ENCODE measurements around the gene SKI.

The SKI gene

GRCh38 chr1:2267051-2267830 lies 39.1 kb downstream of the SKI start:
- Histone ChIP-seq H3K27me3 (replicated peaks in 2 of 5; ENCODE audit: control insufficient read depth in 4 of 5, insufficient read depth in 5 of 5, low read length in 4 of 5) (no peaks in the 10 kb centered on the region), H3K9me3 (ENCODE audit: control extremely low read depth in 1 of 5, control insufficient read depth in 4 of 5, insufficient read depth in 2 of 5, low read depth in 1 of 5, low read length in 4 of 5) (no peaks in the 10 kb centered on the region), H3K4me1 (ENCODE audit: control extremely low read depth in 1 of 4, control insufficient read depth in 4 of 4, insufficient read depth in 4 of 4, low read length in 3 of 4) (peaks cover 0 to 19% (median 0%) of the 10 kb centered on the region in 4 experiments), H3K36me3 (ENCODE audit: control insufficient read depth in 4 of 4, insufficient read depth in 4 of 4, low read length in 3 of 4) (peaks cover 0 to 3% (median 0%) of the 10 kb centered on the region in 4 experiments), H3K27ac (ENCODE audit: insufficient read depth in 1 of 2, low read depth in 1 of 2, low read length in 2 of 2, poor library complexity in 1 of 2, severe bottlenecking in 2 of 2) (no peak overlapping the region), H3K4me3 (ENCODE audit: control insufficient read depth in 1 of 7, extremely low read depth in 1 of 7, insufficient read depth in 4 of 7, low read depth in 2 of 7, low read length in 6 of 7) (no peak overlapping the region)
- CTCF ChIA-PET = interaction anchor here (1.0 to 1.5 kb wide), 5 partner anchors 9 to 34 kb away, joined by 3 to 8 read pairs (median 5); no protein-coding TSS in a partner anchor
- DNase-seq = no peak
- 94% methylated on average over 18 of the region's 30 CpGs for WGBS (ENCODE audit: insufficient coverage)
- POLR2A ChIA-PET = interaction anchor here (1.0 to 1.3 kb wide), 3 partner anchors 12 to 34 kb away, joined by 3 to 6 read pairs (median 4); no protein-coding TSS in a partner anchor

GRCh38 chr1:2267862-2268261 lies 39.7 kb downstream of the SKI start:
- Histone ChIP-seq H3K4me3 (ENCODE audit: control insufficient read depth in 1 of 7, extremely low read depth in 1 of 7, insufficient read depth in 4 of 7, low read depth in 2 of 7, low read length in 6 of 7) (no peak overlapping the region), H3K9me3 (ENCODE audit: control extremely low read depth in 1 of 5, control insufficient read depth in 4 of 5, insufficient read depth in 2 of 5, low read depth in 1 of 5, low read length in 4 of 5) (no peaks in the 10 kb centered on the region), H3K4me1 (ENCODE audit: control extremely low read depth in 1 of 4, control insufficient read depth in 4 of 4, insufficient read depth in 4 of 4, low read length in 3 of 4) (peaks cover 0 to 23% (median 0%) of the 10 kb centered on the region in 4 experiments), H3K27me3 (replicated peaks in 2 of 5; ENCODE audit: control insufficient read depth in 4 of 5, insufficient read depth in 5 of 5, low read length in 4 of 5) (no peaks in the 10 kb centered on the region), H3K36me3 (ENCODE audit: control insufficient read depth in 4 of 4, insufficient read depth in 4 of 4, low read length in 3 of 4) (peaks cover 0 to 3% (median 0%) of the 10 kb centered on the region in 4 experiments), H3K27ac (ENCODE audit: insufficient read depth in 1 of 2, low read depth in 1 of 2, low read length in 2 of 2, poor library complexity in 1 of 2, severe bottlenecking in 2 of 2) (no peak overlapping the region)
- no peak for DNase-seq
- WGBS (ENCODE audit: insufficient coverage) = 96% methylated on average over 10 of the region's 15 CpGs
- CTCF ChIA-PET = interaction anchor here (1.4 kb wide), 1 partner anchor 9 kb away, joined by 5 read pairs; no protein-coding TSS in a partner anchor
- POLR2A ChIA-PET = interaction anchor here (1.0 to 1.3 kb wide), 2 partner anchors 12 to 22 kb away, joined by 3 to 6 read pairs; no protein-coding TSS in a partner anchor

DNA sequence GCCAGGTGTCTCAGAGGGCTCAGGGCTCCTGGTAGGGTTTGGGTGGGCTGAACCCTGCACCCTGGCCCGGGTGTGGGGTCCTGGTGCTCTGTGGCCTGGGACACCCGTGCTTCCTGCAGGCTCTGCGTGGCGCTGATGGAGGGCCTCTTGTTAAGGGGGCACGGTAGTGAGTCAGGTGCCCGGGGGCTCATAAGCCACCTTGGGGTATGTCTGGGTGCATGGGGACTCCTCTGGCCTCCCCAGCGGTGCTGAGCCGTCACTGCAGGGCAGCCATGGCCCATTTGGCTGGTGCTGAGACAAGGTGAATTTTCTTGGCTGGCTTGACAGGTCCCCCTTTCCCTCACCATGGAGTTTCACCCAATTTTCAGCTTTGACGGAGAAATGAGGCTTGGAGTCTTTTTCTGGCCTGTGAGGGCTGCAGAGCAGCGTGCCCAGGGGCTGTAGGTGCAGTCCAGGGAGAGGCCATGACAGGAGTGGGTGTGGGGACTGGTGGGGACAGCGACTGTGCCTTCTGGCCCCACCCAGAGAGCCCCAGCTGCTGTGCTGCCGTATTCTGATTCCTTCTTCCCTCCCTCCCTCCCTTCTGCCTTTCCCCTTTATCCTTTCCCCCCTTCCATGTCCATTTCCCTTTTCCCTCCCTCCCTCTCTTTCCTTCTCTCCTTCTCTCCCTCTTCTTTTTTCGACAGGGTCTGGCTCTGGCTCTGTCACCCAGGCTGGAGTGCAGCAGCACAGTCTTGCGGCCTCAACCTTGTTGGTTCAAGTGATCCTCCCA lies 40.4 kb downstream of the SKI start:
- Histone ChIP-seq H3K27me3 (replicated peaks in 2 of 5; ENCODE audit: control insufficient read depth in 4 of 5, insufficient read depth in 5 of 5, low read length in 4 of 5) (no peaks in the 10 kb centered on the region), H3K4me1 (ENCODE audit: control extremely low read depth in 1 of 4, control insufficient read depth in 4 of 4, insufficient read depth in 4 of 4, low read length in 3 of 4) (peaks cover 0 to 23% (median 0%) of the 10 kb centered on the region in 4 experiments), H3K27ac (ENCODE audit: insufficient read depth in 1 of 2, low read depth in 1 of 2, low read length in 2 of 2, poor library complexity in 1 of 2, severe bottlenecking in 2 of 2) (no peak overlapping the region), H3K4me3 (ENCODE audit: control insufficient read depth in 1 of 7, extremely low read depth in 1 of 7, insufficient read depth in 4 of 7, low read depth in 2 of 7, low read length in 6 of 7) (no peak overlapping the region), H3K9me3 (ENCODE audit: control extremely low read depth in 1 of 5, control insufficient read depth in 4 of 5, insufficient read depth in 2 of 5, low read depth in 1 of 5, low read length in 4 of 5) (no peaks in the 10 kb centered on the region), H3K36me3 (ENCODE audit: control insufficient read depth in 4 of 4, insufficient read depth in 4 of 4, low read length in 3 of 4) (peaks cover 0 to 3% (median 0%) of the 10 kb centered on the region in 4 experiments)
- ChIA-PET POLR2A (interaction anchor here (1.3 kb wide), 1 partner anchor 13 kb away, joined by 6 read pairs; no protein-coding TSS in a partner anchor), CTCF (no interaction called here)
- DNase-seq = no peak
- WGBS (ENCODE audit: insufficient coverage) = 90% methylated on average over 11 of the region's 14 CpGs

DNA sequence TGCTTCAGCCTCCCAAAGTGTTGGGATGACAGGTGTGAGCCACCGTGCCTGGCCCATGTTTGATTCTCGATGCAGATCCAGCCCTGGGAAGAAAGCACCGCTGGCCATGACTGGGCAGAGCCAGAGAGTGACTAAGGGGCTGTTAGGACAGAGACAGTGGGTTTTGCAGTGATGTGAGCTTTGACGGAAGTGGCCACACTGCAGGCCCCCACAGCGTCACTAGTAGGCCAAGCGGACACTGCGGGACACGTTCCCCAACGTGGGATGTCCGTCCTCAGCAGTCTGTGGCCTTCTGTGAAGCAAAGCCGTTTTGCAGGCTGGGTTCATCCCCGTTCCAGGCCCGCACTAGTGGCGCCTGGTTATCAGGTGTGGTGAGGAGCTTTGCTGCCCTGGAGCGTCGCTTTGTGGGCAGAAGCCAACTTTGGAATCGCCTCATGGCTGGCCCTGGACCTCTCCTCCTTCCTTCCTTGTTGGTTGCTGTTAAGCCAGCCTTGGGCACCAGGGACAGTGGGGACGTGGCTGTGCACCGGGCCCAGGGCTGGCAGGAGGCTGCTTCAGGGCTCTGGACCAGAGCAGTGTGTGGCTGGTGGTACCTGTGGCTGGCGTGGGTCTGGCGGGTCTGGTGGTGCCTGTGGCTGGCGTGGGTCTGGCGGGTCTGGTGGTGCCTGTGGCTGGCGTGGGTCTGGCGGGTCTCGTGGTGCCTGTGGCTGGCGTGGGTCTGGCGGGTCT lies 41.2 kb downstream of the SKI start:
- ChIA-PET CTCF (no interaction called here), POLR2A (interaction anchor here (1.4 kb wide), 1 partner anchor 13 kb away, joined by 4 read pairs; no protein-coding TSS in a partner anchor)
- peaks cover 0 to 3% (median 0%) of the 10 kb centered on the region in 4 experiments for H3K36me3 ChIP-seq (ENCODE audit: control insufficient read depth in 4 of 4, insufficient read depth in 4 of 4, low read length in 3 of 4)
- H3K9me3 ChIP-seq (ENCODE audit: control extremely low read depth in 1 of 5, control insufficient read depth in 4 of 5, insufficient read depth in 2 of 5, low read depth in 1 of 5, low read length in 4 of 5) = no peaks in the 10 kb centered on the region
- peaks cover 0 to 26% (median 1%) of the 10 kb centered on the region in 4 experiments for H3K4me1 ChIP-seq (ENCODE audit: control extremely low read depth in 1 of 4, control insufficient read depth in 4 of 4, insufficient read depth in 4 of 4, low read length in 3 of 4)
- 98% methylated on average over 17 of the region's 28 CpGs for WGBS (ENCODE audit: insufficient coverage)
- H3K4me3 ChIP-seq (ENCODE audit: control insufficient read depth in 1 of 7, extremely low read depth in 1 of 7, insufficient read depth in 4 of 7, low read depth in 2 of 7, low read length in 6 of 7) = no peak overlapping the region
- DNase-seq = no peak
- no peak overlapping the region for H3K27ac ChIP-seq (ENCODE audit: insufficient read depth in 1 of 2, low read depth in 1 of 2, low read length in 2 of 2, poor library complexity in 1 of 2, severe bottlenecking in 2 of 2)
- no peaks in the 10 kb centered on the region for H3K27me3 ChIP-seq (replicated peaks in 2 of 5; ENCODE audit: control insufficient read depth in 4 of 5, insufficient read depth in 5 of 5, low read length in 4 of 5)

- Histone ChIP-seq H3K27me3 (replicated peaks in 2 of 5; ENCODE audit: control insufficient read depth in 4 of 5, insufficient read depth in 5 of 5, low read length in 4 of 5) (no peaks in the 10 kb centered on the region), H3K4me3 (ENCODE audit: control insufficient read depth in 1 of 7, extremely low read depth in 1 of 7, insufficient read depth in 4 of 7, low read depth in 2 of 7, low read length in 6 of 7) (no peak overlapping the region), H3K36me3 (ENCODE audit: control insufficient read depth in 4 of 4, insufficient read depth in 4 of 4, low read length in 3 of 4) (peaks cover 0 to 3% (median 0%) of the 10 kb centered on the region in 4 experiments), H3K27ac (ENCODE audit: insufficient read depth in 1 of 2, low read depth in 1 of 2, low read length in 2 of 2, poor library complexity in 1 of 2, severe bottlenecking in 2 of 2) (no peak overlapping the region), H3K4me1 (ENCODE audit: control extremely low read depth in 1 of 4, control insufficient read depth in 4 of 4, insufficient read depth in 4 of 4, low read length in 3 of 4) (peaks cover 0 to 32% (median 5%) of the 10 kb centered on the region in 4 experiments), H3K9me3 (ENCODE audit: control extremely low read depth in 1 of 5, control insufficient read depth in 4 of 5, insufficient read depth in 2 of 5, low read depth in 1 of 5, low read length in 4 of 5) (no peaks in the 10 kb centered on the region)
- ChIA-PET CTCF (interaction anchor here (1.0 kb wide), 1 partner anchor 22 kb away, joined by 3 read pairs; no protein-coding TSS in a partner anchor), POLR2A (interaction anchor here (1.4 kb wide), 1 partner anchor 14 kb away, joined by 4 read pairs; no protein-coding TSS in a partner anchor)
- 98% methylated on average over 7 of the region's 13 CpGs for WGBS (ENCODE audit: insufficient coverage)
- no peak for DNase-seq
Observed at GRCh38 chr1:2269922-2270259, 41.8 kb downstream of the SKI start.

GRCh38 chr1:2270260-2271100 lies 42.4 kb downstream of the SKI start:
- 97% methylated on average over 23 of the region's 27 CpGs for WGBS (ENCODE audit: insufficient coverage)
- H3K27ac ChIP-seq (ENCODE audit: insufficient read depth in 1 of 2, low read depth in 1 of 2, low read length in 2 of 2, poor library complexity in 1 of 2, severe bottlenecking in 2 of 2) = no peak overlapping the region
- CTCF ChIA-PET = interaction anchor here (1.0 kb wide), 1 partner anchor 21 kb away, joined by 3 read pairs; no protein-coding TSS in a partner anchor

More at GRCh38 chr1:2270260-2271100, 42.4 kb downstream of the SKI start:
- Histone ChIP-seq H3K4me3 (ENCODE audit: control insufficient read depth in 1 of 7, extremely low read depth in 1 of 7, insufficient read depth in 4 of 7, low read depth in 2 of 7, low read length in 6 of 7) (no peak overlapping the region), H3K27me3 (replicated peaks in 2 of 5; ENCODE audit: control insufficient read depth in 4 of 5, insufficient read depth in 5 of 5, low read length in 4 of 5) (no peaks in the 10 kb centered on the region), H3K9me3 (ENCODE audit: control extremely low read depth in 1 of 5, control insufficient read depth in 4 of 5, insufficient read depth in 2 of 5, low read depth in 1 of 5, low read length in 4 of 5) (no peaks in the 10 kb centered on the region), H3K36me3 (ENCODE audit: control insufficient read depth in 4 of 4, insufficient read depth in 4 of 4, low read length in 3 of 4) (peaks cover 0 to 3% (median 0%) of the 10 kb centered on the region in 4 experiments), H3K4me1 (ENCODE audit: control extremely low read depth in 1 of 4, control insufficient read depth in 4 of 4, insufficient read depth in 4 of 4, low read length in 3 of 4) (peaks cover 0 to 36% (median 10%) of the 10 kb centered on the region in 4 experiments)
- POLR2A ChIA-PET = interaction anchor here (1.4 kb wide), 1 partner anchor 14 kb away, joined by 4 read pairs; no protein-coding TSS in a partner anchor
- DNase-seq = no peak
